Prostate gland (tissue), 2 donors: ENCODE measurements around the gene FAM20A. TPM values are rescaled to one million over a fixed set of nuclear protein-coding genes. Genes with fewer than 3 reads are reported as not detected.

ENCODE experiments used
- DNase-seq: peaks from one replicate; pipeline ENCODE4 v3.0.0-alpha.2; 2019; ENCODE audit warnings: low spot score
- H3K27ac ChIP-seq, 2 donors: fragments of 200-600 bp; sonication (generic); 2 replicates each; pipeline ENCODE4 v1.5.1; 2017 to 2019
- H3K27me3 ChIP-seq: fragments of 200-600 bp; sonication (generic); replicated peaks from 2 replicates; pipeline ENCODE4 v1.5.1; 2019; ENCODE audit not compliant: insufficient read depth
- H3K36me3 ChIP-seq, 2 donors: fragments of 200-600 bp; sonication (generic); 1 replicate in 1 of 2; 2 replicates in 1 of 2; pipeline versions ENCODE4 v1.5.1 to v1.8.1; 2017 to 2019
- H3K4me1 ChIP-seq: fragments of 200-600 bp; sonication (generic); replicated peaks from 2 replicates; pipeline ENCODE4 v1.5.1; 2019
- H3K4me3 ChIP-seq, 2 donors: fragments of 200-600 bp; sonication (generic); 2 replicates each; pipeline ENCODE4 v1.5.1; 2017 to 2019
- H3K9me3 ChIP-seq: fragments of 200-600 bp; sonication (generic); 2 replicates; pipeline ENCODE4 v1.5.1; 2017
- POLR2A ChIP-seq: fragments of 450-650 bp; IDR thresholded peaks from one replicate; pipeline ENCODE4 v1.6.1; 2016; ENCODE audit warnings: antibody characterized with exemption, mild to moderate bottlenecking
- POLR2AphosphoS5 ChIP-seq: sonication (generic); formaldehyde crosslinking; IDR thresholded peaks from one replicate; pipeline ENCODE4 v1.6.1; 2017; ENCODE audit warnings: antibody characterized with exemption
- WGBS: methylation state at CpG from one replicate; pipeline ENCODE4 v1.1.5; 2018; 5-methylcytosine and 5-hydroxymethylcytosine counted together
- intact Hi-C: fragments of 100-400 bp; cut with DNase I; formaldehyde crosslinking; loops from one replicate; pipeline ENCODE4 v1.14.2; 2022
- total RNA-seq, 2 donors: library from RNA; depleted of rRNA; stranded (reverse); fragments of >200 nt; gene quantifications; one replicate each; pipeline ENCODE4 v1.1.0, GENCODE V29; 2016
- TF ChIP-seq, protein P1 (sequence below), 4 experiments: fragments of 200-600 bp in 2 of 4; fragments of 450-650 bp in 2 of 4; sonication (generic) in 2 of 4; IDR thresholded peaks; 1 replicate in 3 of 4; 2 replicates in 1 of 4; pipeline ENCODE4 v1.5.1; 2016 to 2019; ENCODE audit warnings: antibody characterized with exemption in 4 of 4, mild to moderate bottlenecking in 2 of 4, moderate library complexity in 2 of 4

The FAM20A gene
- total RNA-seq, 2 donors from 2014 or later, result 0.14 to 47.7 TPM

DNA sequence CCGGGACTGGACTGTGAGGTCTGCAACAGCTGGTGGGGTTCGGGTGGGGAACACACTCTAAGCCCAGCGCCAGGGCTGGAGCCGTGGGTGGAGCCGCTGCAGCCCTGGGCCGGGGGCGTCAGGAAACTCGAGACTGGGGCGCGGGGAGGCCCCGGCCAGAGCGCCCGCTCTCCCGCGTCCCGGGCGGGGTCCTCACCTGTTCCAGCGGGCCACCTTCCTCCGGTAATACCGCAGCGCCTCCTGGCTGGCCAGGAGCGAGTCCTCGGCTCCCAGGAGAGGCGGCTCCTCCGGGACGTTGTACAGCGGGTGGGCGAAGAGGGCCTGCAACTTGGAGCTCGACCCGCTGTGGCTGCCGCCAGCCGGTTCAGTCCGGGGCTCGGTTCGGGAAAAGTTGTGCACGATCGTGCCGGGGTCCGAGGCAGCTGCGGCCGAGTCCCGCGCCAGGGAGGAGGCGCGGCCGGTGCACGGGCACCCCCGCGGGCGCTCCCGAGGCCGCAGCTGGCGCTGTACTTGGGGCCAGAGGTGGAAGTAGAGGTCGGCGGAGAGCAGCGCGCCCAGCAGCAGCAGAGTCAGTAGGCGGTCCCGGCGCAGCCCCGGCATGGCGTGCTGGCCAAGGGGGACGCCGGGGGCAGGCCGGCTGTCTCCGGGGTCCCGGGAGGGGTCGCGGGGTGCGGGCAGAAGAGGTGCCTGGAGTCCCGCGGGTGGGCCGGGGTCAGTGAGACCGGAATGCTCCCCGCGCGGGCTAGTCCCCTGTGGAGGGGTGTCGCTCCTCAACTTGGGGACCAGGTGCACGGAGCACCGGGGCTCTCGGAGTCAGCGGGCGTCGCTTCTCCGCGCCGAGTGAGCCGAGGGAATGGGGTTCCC is 868 bp downstream of the FAM20A start:
- H3K4me1 ChIP-seq, result no peaks in the 10 kb centered on the region
- H3K27ac ChIP-seq, result peak overlapping the region; percentile 19 to 43
- TF ChIP-seq, protein P1, sequence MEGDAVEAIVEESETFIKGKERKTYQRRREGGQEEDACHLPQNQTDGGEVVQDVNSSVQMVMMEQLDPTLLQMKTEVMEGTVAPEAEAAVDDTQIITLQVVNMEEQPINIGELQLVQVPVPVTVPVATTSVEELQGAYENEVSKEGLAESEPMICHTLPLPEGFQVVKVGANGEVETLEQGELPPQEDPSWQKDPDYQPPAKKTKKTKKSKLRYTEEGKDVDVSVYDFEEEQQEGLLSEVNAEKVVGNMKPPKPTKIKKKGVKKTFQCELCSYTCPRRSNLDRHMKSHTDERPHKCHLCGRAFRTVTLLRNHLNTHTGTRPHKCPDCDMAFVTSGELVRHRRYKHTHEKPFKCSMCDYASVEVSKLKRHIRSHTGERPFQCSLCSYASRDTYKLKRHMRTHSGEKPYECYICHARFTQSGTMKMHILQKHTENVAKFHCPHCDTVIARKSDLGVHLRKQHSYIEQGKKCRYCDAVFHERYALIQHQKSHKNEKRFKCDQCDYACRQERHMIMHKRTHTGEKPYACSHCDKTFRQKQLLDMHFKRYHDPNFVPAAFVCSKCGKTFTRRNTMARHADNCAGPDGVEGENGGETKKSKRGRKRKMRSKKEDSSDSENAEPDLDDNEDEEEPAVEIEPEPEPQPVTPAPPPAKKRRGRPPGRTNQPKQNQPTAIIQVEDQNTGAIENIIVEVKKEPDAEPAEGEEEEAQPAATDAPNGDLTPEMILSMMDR (IDR thresholded peaks at IDR 0.05), result peak in 2 of 4 experiments; percentile 32 to 47
- TF ChIP-seq POLR2A, result no peak
- H3K27me3 ChIP-seq, result peaks cover 10% of the 10 kb centered on the region
- no peaks in the 10 kb centered on the region for H3K36me3 ChIP-seq
- no peak for DNase-seq
- H3K4me3 ChIP-seq, result peak overlapping the region; percentile 25 to 46
- 3% methylated on average over 70 of the region's 88 CpGs for WGBS
- H3K9me3 ChIP-seq, result no peaks in the 10 kb centered on the region
- intact Hi-C loops, result loop anchor here (10.0 kb wide), 1 partner anchor 65 kb away; no protein-coding TSS in a partner anchor

DNA sequence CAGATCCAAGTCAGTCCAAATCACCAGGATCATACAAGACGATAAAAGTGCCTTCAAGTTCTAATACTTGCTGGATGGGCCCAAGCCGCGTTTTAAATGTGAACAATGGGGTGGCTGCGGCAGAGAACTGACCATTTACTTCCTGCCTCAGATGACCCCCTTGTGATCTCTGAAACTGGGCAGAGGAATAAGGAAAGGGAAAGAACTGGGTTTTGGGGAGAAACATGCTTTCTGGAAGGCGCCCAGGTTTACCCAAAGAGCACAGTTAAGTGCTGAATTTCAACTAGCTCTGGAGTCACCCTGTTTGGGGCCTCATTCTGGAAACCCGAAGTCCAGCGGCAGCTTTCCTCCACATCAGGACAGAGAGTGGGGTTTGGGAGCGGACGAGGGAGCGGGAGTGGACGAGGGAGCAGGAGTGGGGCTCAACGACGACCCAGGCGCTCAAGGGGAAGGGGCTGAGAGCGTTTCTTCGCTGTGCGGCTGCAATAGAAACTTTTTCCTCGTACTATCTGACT is 1.6 kb downstream of the FAM20A start:
- H3K9me3 ChIP-seq, result no peaks in the 10 kb centered on the region
- no peaks in the 10 kb centered on the region for H3K36me3 ChIP-seq
- H3K27ac ChIP-seq, result peak overlapping the region; percentile 19 to 43
- H3K27me3 ChIP-seq, result peaks cover 10% of the 10 kb centered on the region
- WGBS, result 47% methylated on average over 18 of the region's 18 CpGs
- H3K4me1 ChIP-seq, result no peaks in the 10 kb centered on the region
- TF ChIP-seq POLR2AphosphoS5 (no peak), POLR2A (no peak)
- TF ChIP-seq, protein P1 (IDR thresholded peaks at IDR 0.05), result no peak
- H3K4me3 ChIP-seq, result peak overlapping the region; percentile 25 to 46
- intact Hi-C loops, result loop anchor here (10.0 kb wide), 1 partner anchor 65 kb away; no protein-coding TSS in a partner anchor
- no peak for DNase-seq

DNA sequence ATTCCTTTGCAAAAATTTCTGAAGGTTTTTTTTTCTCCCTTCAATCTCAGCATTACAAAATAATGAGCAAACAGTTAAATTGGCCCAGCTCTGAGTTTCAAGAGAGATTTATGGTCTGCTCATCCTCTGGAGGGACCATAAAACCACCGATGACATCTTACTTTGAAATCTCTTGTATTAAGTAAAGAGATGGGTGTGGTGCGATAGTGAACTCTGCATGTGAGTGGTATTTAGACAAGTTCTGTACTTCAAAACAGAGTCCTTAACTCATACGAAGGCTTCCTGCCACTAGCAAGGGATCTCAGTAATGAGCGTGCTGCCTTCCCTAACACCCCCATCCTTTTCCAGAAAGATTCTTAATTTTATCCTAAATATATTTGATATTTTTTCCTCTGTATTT is 2.1 kb downstream of the FAM20A start:
- Histone ChIP-seq H3K27ac (no peak overlapping the region), H3K4me1 (no peaks in the 10 kb centered on the region), H3K4me3 (no peak overlapping the region), H3K36me3 (no peaks in the 10 kb centered on the region), H3K27me3 (peaks cover 10% of the 10 kb centered on the region), H3K9me3 (no peaks in the 10 kb centered on the region)
- WGBS, result 39% methylated on average over 4 of the region's 4 CpGs
- no peak for DNase-seq
- intact Hi-C loops, result no loop called here
- TF ChIP-seq POLR2AphosphoS5 (no peak), POLR2A (no peak)
- TF ChIP-seq, protein P1 (IDR thresholded peaks at IDR 0.05), result no peak

DNA sequence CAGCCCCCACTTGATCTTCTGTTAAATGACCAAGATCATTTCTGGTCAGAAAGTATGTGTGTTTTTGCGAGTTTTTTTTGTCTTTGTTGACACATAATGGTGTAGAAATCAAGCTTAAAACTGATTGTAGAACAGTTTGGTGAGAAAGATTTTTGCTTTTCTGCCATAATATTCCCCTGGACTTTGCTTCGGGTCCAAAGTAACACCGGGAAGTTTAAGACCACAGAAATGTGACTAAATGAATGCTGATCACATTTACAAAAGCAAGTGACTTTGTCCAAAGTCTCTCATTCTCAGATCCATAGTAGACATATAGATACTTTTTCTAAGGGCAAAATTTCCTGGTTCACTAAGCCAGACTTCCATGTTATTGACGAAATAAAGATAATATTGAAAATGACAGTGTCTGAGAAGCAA is 2.6 kb downstream of the FAM20A start:
- Histone ChIP-seq H3K4me3 (no peak overlapping the region), H3K27ac (no peak overlapping the region), H3K27me3 (peaks cover 10% of the 10 kb centered on the region), H3K36me3 (no peaks in the 10 kb centered on the region), H3K4me1 (no peaks in the 10 kb centered on the region), H3K9me3 (no peaks in the 10 kb centered on the region)
- intact Hi-C loops, result no loop called here
- 77% methylated on average over 4 of the region's 4 CpGs for WGBS
- TF ChIP-seq, protein P1 (IDR thresholded peaks at IDR 0.05), result no peak
- no peak for TF ChIP-seq POLR2AphosphoS5
- TF ChIP-seq POLR2A, result no peak
- no peak for DNase-seq
